Measurements from ENCODE around the gene SECISBP2. TPM values are rescaled to one million over a fixed set of nuclear protein-coding genes. Genes with fewer than 3 reads are reported as not detected.
A peak's percentile ranks its signal among the peaks of the same experiment; 100 is the strongest.

Gene SECISBP2
- total and polyA plus RNA-seq, 2 donors (not counting 1 experiment from before 2014, with no cell fraction given): 56.6 to 124 TPM

GRCh38 chr9:89305868-89306267 is 12.4 kb upstream of the SECISBP2 start:
- H3K4me2 ChIP-seq (replicated peaks; ENCODE audit: low read depth, low read length, poor library complexity, severe bottlenecking): no peak overlapping the region
- ATAC-seq (ENCODE audit: low read depth) (no peak), DNase-seq (no peak)
- no peak overlapping the region for H3K9ac ChIP-seq (ENCODE audit: low read length)
- H3K4me1 Mint-ChIP-seq: peaks cover 29% of the 10 kb centered on the region
- H3K79me2 ChIP-seq (ENCODE audit: control insufficient read depth, insufficient read depth, low read length): peaks cover 4% of the 10 kb centered on the region
- H4K20me1 ChIP-seq (ENCODE audit: control insufficient read depth, insufficient read depth, low read length, poor library complexity, severe bottlenecking): no peaks in the 10 kb centered on the region
- H3K9me3 ChIP-seq (ENCODE audit: control extremely low read depth in 1 of 3, control insufficient read depth in 2 of 3, insufficient read depth in 1 of 3, low read length in 2 of 3): no peaks in the 10 kb centered on the region
- CTCF ChIA-PET: no interaction called here
- H3K27ac Mint-ChIP-seq: no peak overlapping the region
- 18% methylated on average over 1 of the region's 3 CpGs for WGBS (ENCODE audit: insufficient coverage)
- intact Hi-C loops (cut with micrococcal nuclease): no loop called here
- H2AFZ ChIP-seq (ENCODE audit: insufficient read depth, low read depth, low read length, poor library complexity, severe bottlenecking): no peak overlapping the region
- POLR2A ChIA-PET: no interaction called here
- H3K4me3 ChIP-seq (ENCODE audit: control extremely low read depth in 1 of 5, extremely low read depth in 1 of 5, insufficient read depth in 1 of 5, low read depth in 2 of 5, low read length in 4 of 5): no peak overlapping the region
- no peaks in the 10 kb centered on the region for H3K27me3 ChIP-seq (replicated peaks in 1 of 4; ENCODE audit: control extremely low read depth in 1 of 4, control insufficient read depth in 3 of 4, insufficient read depth in 4 of 4, low read length in 3 of 4)
- peaks cover 10 to 26% of the 10 kb centered on the region in 2 donors for H3K4me1 ChIP-seq (ENCODE audit: control insufficient read depth in 2 of 2, insufficient read depth in 2 of 2, low read length in 2 of 2)
- H3K9me3 Mint-ChIP-seq (ENCODE audit: insufficient read depth): no peaks in the 10 kb centered on the region
- H3K4me3 Mint-ChIP-seq: no peak overlapping the region
- no peaks in the 10 kb centered on the region for H3K27me3 Mint-ChIP-seq
- H3K27ac ChIP-seq (ENCODE audit: low read length in 2 of 2): no peak overlapping the region
- no peaks in the 10 kb centered on the region for H3K36me3 ChIP-seq (replicated peaks in 1 of 2; ENCODE audit: control extremely low read depth in 1 of 2, control insufficient read depth in 1 of 2, extremely low read depth in 1 of 2, insufficient read depth in 2 of 2, low read length in 1 of 2)
- TF ChIP-seq EZH2 (IDR thresholded peaks at IDR 0.05; ENCODE audit: borderline replicate concordance, insufficient read depth, low read depth, low read length, poor library complexity, severe bottlenecking): no peak
- TF ChIP-seq, protein P1, sequence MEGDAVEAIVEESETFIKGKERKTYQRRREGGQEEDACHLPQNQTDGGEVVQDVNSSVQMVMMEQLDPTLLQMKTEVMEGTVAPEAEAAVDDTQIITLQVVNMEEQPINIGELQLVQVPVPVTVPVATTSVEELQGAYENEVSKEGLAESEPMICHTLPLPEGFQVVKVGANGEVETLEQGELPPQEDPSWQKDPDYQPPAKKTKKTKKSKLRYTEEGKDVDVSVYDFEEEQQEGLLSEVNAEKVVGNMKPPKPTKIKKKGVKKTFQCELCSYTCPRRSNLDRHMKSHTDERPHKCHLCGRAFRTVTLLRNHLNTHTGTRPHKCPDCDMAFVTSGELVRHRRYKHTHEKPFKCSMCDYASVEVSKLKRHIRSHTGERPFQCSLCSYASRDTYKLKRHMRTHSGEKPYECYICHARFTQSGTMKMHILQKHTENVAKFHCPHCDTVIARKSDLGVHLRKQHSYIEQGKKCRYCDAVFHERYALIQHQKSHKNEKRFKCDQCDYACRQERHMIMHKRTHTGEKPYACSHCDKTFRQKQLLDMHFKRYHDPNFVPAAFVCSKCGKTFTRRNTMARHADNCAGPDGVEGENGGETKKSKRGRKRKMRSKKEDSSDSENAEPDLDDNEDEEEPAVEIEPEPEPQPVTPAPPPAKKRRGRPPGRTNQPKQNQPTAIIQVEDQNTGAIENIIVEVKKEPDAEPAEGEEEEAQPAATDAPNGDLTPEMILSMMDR (IDR thresholded peaks at IDR 0.05): no peak

GRCh38 chr9:89309166-89309565 is 9.1 kb upstream of the SECISBP2 start:
- ATAC-seq (ENCODE audit: low read depth) (no peak), DNase-seq (no peak)
- peaks cover 51% of the 10 kb centered on the region for H3K4me1 Mint-ChIP-seq
- no peak for TF ChIP-seq EZH2 (IDR thresholded peaks at IDR 0.05; ENCODE audit: borderline replicate concordance, insufficient read depth, low read depth, low read length, poor library complexity, severe bottlenecking)
- TF ChIP-seq, protein P1 (IDR thresholded peaks at IDR 0.05): no peak
- H3K36me3 ChIP-seq (replicated peaks in 1 of 2; ENCODE audit: control extremely low read depth in 1 of 2, control insufficient read depth in 1 of 2, extremely low read depth in 1 of 2, insufficient read depth in 2 of 2, low read length in 1 of 2): no peaks in the 10 kb centered on the region
- no peaks in the 10 kb centered on the region for H4K20me1 ChIP-seq (ENCODE audit: control insufficient read depth, insufficient read depth, low read length, poor library complexity, severe bottlenecking)
- peak overlapping the region; percentile 13 for H3K4me3 Mint-ChIP-seq
- ChIA-PET POLR2A (no interaction called here), CTCF (no interaction called here)
- H2AFZ ChIP-seq (ENCODE audit: insufficient read depth, low read depth, low read length, poor library complexity, severe bottlenecking): peak overlapping the region; percentile 70
- H3K9ac ChIP-seq (ENCODE audit: low read length): no peak overlapping the region
- H3K4me1 ChIP-seq (ENCODE audit: control insufficient read depth in 2 of 2, insufficient read depth in 2 of 2, low read length in 2 of 2): peaks cover 28 to 38% of the 10 kb centered on the region in 2 donors
- no peaks in the 10 kb centered on the region for H3K27me3 Mint-ChIP-seq
- H3K4me2 ChIP-seq (replicated peaks; ENCODE audit: low read depth, low read length, poor library complexity, severe bottlenecking): no peak overlapping the region
- H3K9me3 ChIP-seq (ENCODE audit: control extremely low read depth in 1 of 3, control insufficient read depth in 2 of 3, insufficient read depth in 1 of 3, low read length in 2 of 3): no peaks in the 10 kb centered on the region
- intact Hi-C loops (cut with micrococcal nuclease): no loop called here
- H3K27ac Mint-ChIP-seq: peak overlapping the region; percentile 100
- peak overlapping the region; percentile 99 to 100 for H3K27ac ChIP-seq (ENCODE audit: low read length in 2 of 2)
- H3K4me3 ChIP-seq (ENCODE audit: control extremely low read depth in 1 of 5, extremely low read depth in 1 of 5, insufficient read depth in 1 of 5, low read depth in 2 of 5, low read length in 4 of 5): no peak overlapping the region
- H3K27me3 ChIP-seq (replicated peaks in 1 of 4; ENCODE audit: control extremely low read depth in 1 of 4, control insufficient read depth in 3 of 4, insufficient read depth in 4 of 4, low read length in 3 of 4): no peaks in the 10 kb centered on the region
- H3K79me2 ChIP-seq (ENCODE audit: control insufficient read depth, insufficient read depth, low read length): peaks cover 33% of the 10 kb centered on the region
- WGBS (ENCODE audit: insufficient coverage): 100% methylated on average over 4 of the region's 6 CpGs
- no peaks in the 10 kb centered on the region for H3K9me3 Mint-ChIP-seq (ENCODE audit: insufficient read depth)
